Body of pancreas (tissue), 4 donors: ENCODE data around the gene OGN. TPM values are rescaled to one million over a fixed set of nuclear protein-coding genes. Genes with fewer than 3 reads are reported as not detected.

ENCODE experiments used
- ATAC-seq: fragments of 150-250 bp; one replicate; pipeline ENCODE4 v1.9.1; 2016
- DNase-seq, 4 donors: peaks; one replicate each; pipeline ENCODE4 v3.0.0-alpha.2; 2019
- H3K27ac ChIP-seq, 4 donors: fragments of 200-600 bp; sonication (generic); 1 replicate in 3 of 4; 2 replicates in 1 of 4; pipeline versions ENCODE4 v1.5.1 to v1.6.1; 2016 to 2019; ENCODE audit warnings: mild to moderate bottlenecking in 1 of 4, mixed read lengths in 1 of 4, moderate library complexity in 1 of 4
- H3K27me3 ChIP-seq, 2 donors: fragments of 200-600 bp; sonication (generic); one replicate each; pipeline ENCODE4 v1.6.0; 2016; ENCODE audit warnings: mild to moderate bottlenecking in 1 of 2
- H3K36me3 ChIP-seq, 2 donors: fragments of 200-600 bp; sonication (generic); replicated peaks in 1 of 2; 2 replicates each; pipeline ENCODE4 v1.5.1; 2016; ENCODE audit warnings: low read depth in 2 of 2; ENCODE audit not compliant: insufficient read depth in 1 of 2
- H3K4me1 ChIP-seq: fragments of 200-600 bp; sonication (generic); one replicate; pipeline ENCODE4 v1.6.0; 2016
- H3K4me3 ChIP-seq, 2 donors: fragments of 200-600 bp; sonication (generic); 1 replicate in 1 of 2; 2 replicates in 1 of 2; pipeline ENCODE4 v1.5.1; 2016 to 2019
- H3K9me3 ChIP-seq, 3 donors: fragments of 200-600 bp; sonication (generic); 1 replicate in 2 of 3; 2 replicates in 1 of 3; pipeline ENCODE4 v1.5.1; 2016
- POLR2A ChIP-seq, 3 donors: fragments of 450-650 bp; IDR thresholded peaks; one replicate each; pipeline ENCODE4 v1.6.1; 2016; ENCODE audit warnings: antibody characterized with exemption in 3 of 3, mild to moderate bottlenecking in 2 of 3
- WGBS, 2 donors: methylation state at CpG; one replicate each; pipeline ENCODE4 v1.1.5; 2017; 5-methylcytosine and 5-hydroxymethylcytosine counted together
- intact Hi-C: fragments of 100-400 bp; cut with DNase I; formaldehyde crosslinking; loops from one replicate; pipeline ENCODE4 v1.15.1; 2023
- total RNA-seq, 2 donors: library from RNA; depleted of rRNA; stranded (reverse); fragments of >200 nt; gene quantifications; one replicate each; pipeline ENCODE4 v1.1.0, GENCODE V29; 2016
- TF ChIP-seq, protein P1 (sequence below), 7 experiments: fragments of 450-650 bp in 4 of 7; fragments of 200-600 bp in 3 of 7; sonication (generic) in 3 of 7; IDR thresholded peaks; one replicate each; pipeline ENCODE4 v1.5.1; 2016 to 2019; ENCODE audit warnings: antibody characterized with exemption in 7 of 7

Gene OGN
- total RNA-seq, 2 donors from 2014 or later, result 2.6 to 4.4 TPM

DNA sequence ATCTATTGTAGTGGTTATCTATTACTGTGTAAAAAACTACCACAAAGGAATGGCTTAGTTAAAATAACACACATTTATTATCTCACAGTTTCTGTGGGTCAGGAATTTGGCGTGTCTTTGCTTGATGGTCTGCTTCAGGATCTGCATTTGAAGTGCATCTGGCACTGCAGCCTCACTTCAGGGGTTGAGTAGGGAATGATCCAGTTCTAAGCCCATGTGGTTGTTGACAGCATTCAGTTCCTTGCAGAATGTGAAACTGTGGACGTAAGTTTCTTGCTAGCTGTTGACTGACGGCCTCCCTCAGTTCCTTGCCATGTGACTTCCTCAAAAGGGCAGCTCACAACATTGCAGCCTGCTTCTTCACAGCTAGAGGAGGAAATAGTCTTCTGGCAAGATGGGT is 2.1 kb upstream of the OGN start:
- TF ChIP-seq POLR2A (IDR thresholded peaks at IDR 0.05), result no peak
- TF ChIP-seq, protein P1, sequence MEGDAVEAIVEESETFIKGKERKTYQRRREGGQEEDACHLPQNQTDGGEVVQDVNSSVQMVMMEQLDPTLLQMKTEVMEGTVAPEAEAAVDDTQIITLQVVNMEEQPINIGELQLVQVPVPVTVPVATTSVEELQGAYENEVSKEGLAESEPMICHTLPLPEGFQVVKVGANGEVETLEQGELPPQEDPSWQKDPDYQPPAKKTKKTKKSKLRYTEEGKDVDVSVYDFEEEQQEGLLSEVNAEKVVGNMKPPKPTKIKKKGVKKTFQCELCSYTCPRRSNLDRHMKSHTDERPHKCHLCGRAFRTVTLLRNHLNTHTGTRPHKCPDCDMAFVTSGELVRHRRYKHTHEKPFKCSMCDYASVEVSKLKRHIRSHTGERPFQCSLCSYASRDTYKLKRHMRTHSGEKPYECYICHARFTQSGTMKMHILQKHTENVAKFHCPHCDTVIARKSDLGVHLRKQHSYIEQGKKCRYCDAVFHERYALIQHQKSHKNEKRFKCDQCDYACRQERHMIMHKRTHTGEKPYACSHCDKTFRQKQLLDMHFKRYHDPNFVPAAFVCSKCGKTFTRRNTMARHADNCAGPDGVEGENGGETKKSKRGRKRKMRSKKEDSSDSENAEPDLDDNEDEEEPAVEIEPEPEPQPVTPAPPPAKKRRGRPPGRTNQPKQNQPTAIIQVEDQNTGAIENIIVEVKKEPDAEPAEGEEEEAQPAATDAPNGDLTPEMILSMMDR (IDR thresholded peaks at IDR 0.05), result no peak
- no peaks in the 10 kb centered on the region for H3K36me3 ChIP-seq
- no peaks in the 10 kb centered on the region for H3K27me3 ChIP-seq
- H3K27ac ChIP-seq, result no peak overlapping the region
- DNase-seq (peak in 2 of 4 donors; percentile 7 to 42), ATAC-seq (no peak)
- WGBS, 2 donors, result 65 to 84% methylated on average over 3 of the region's 3 CpGs
- no peaks in the 10 kb centered on the region for H3K4me1 ChIP-seq
- H3K4me3 ChIP-seq, result no peak overlapping the region
- intact Hi-C loops, result no loop called here
- H3K9me3 ChIP-seq, result no peaks in the 10 kb centered on the region

DNA sequence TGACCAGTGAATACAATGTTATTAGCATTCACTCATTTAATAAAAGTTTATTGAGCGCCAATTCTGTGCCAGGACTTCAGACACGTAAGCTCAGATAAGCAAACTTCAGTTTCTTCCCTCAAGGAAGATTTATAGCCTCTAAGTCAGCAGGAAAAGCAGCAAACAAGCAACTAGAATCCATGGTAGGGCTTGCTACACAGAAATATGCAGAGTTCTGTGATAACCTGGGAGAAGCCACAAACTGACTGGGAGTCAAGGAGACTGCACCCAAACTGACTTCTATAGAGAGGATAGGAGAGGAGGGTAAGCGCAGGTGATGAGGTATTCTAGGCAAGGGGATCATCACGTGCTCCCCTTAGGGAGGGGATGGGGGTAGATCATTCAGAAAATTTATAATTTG is 1.4 kb upstream of the OGN start:
- Histone ChIP-seq H3K27ac (no peak overlapping the region), H3K27me3 (no peaks in the 10 kb centered on the region), H3K4me3 (no peak overlapping the region), H3K36me3 (no peaks in the 10 kb centered on the region), H3K9me3 (no peaks in the 10 kb centered on the region), H3K4me1 (no peaks in the 10 kb centered on the region)
- no peak for TF ChIP-seq POLR2A (IDR thresholded peaks at IDR 0.05)
- TF ChIP-seq, protein P1 (IDR thresholded peaks at IDR 0.05), result no peak
- 77% methylated on average over 4 of the region's 4 CpGs for WGBS, 2 donors
- DNase-seq (no peak), ATAC-seq (no peak)
- intact Hi-C loops, result no loop called here

DNA sequence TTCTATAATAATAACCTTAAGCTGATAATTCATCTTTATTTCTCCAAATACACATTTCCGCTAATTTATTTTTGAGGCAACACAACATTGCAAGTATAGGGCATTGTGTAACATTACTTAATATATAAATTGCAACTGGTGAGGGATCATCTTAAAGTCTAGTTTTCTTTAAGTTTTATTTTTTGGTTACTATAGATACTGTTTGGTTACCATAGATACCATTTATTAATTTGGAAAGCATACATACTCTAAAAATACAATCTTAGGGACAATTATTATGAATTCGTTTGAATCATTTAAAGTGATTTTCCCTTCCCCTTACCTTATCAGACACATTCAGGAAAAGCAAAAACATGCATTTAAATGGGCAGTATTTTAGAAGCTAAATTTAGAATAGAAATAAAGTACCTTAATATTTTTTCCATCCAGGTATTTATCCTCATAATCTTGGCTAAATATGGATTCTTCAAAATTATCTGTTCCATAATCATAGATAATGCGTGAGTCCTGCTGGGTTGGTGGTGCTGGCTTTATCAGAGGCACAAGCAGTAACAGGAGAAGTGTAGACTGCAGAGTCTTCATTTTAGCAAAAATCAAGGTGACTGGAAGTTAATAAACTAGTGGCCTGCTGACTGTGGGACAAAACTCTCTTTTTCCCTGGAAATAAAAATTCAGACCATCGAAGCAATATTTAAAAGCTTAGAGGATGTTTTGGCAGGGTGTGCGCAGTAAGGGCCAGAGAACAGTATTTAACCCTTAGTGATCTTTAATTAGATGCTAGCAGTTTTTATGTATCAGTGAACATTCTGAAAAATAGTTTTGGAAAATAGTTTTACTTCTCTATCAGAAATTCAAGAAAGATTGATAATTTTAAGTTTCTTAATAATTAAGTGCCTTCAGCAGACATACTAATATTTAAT is 1.3 kb downstream of the OGN start:
- Histone ChIP-seq H3K4me1 (no peaks in the 10 kb centered on the region), H3K4me3 (no peak overlapping the region), H3K27me3 (no peaks in the 10 kb centered on the region), H3K27ac (no peak overlapping the region), H3K36me3 (no peaks in the 10 kb centered on the region), H3K9me3 (no peaks in the 10 kb centered on the region)
- DNase-seq (no peak), ATAC-seq (no peak)
- 65 to 66% methylated on average over 5 of the region's 5 CpGs for WGBS, 2 donors
- no peak for TF ChIP-seq POLR2A (IDR thresholded peaks at IDR 0.05)
- TF ChIP-seq, protein P1 (IDR thresholded peaks at IDR 0.05), result no peak
- intact Hi-C loops, result no loop called here

DNA sequence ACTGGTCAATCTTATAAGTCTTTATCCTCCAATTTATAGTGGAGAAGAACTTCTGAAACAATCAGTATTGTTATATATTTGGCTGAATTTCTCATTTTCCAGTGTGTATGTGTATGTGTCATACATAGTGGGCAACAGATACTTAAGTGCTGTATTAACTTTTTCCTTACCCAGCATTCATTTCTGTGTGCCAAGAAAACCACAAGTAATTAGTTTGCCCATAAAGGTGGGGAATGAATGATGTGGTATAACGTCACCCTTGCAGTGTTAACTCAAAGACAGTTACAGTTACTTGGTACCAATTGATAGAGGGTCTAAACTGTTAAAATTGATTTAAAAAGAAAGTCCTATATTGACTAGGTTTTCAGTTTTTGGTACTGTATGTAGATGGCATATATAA is 2.0 kb downstream of the OGN start:
- intact Hi-C loops, result no loop called here
- TF ChIP-seq, protein P1 (IDR thresholded peaks at IDR 0.05), result no peak
- no peak for TF ChIP-seq POLR2A (IDR thresholded peaks at IDR 0.05)
- Histone ChIP-seq H3K36me3 (no peaks in the 10 kb centered on the region), H3K4me1 (no peaks in the 10 kb centered on the region), H3K4me3 (no peak overlapping the region), H3K27ac (no peak overlapping the region), H3K9me3 (no peaks in the 10 kb centered on the region), H3K27me3 (no peaks in the 10 kb centered on the region)
- ATAC-seq (no peak), DNase-seq (no peak)
- WGBS, 2 donors, result 78 to 96% methylated on average over 1 of the region's 1 CpG

DNA sequence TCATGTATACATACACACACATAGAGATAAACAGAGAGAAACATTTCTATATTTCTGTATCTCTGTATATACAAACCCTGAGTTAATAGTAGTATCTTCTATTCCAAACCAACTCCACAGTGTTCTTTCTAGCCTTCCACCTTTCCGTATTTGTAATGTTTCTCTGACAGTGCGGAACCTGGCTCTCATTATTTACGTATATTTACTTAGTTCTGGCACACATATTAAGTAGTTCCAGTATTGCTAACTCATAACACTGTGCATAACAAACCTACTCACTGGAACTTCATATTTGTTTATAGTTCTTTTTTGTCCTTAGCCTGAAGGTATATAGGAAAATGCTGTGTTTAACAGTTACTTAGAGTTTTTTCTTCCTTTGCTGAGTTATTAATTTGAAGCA is 6.5 kb downstream of the OGN start:
- TF ChIP-seq, protein P1 (IDR thresholded peaks at IDR 0.05), result no peak
- no peak for TF ChIP-seq POLR2A (IDR thresholded peaks at IDR 0.05)
- no peak overlapping the region for H3K27ac ChIP-seq
- no peak for ATAC-seq
- H3K9me3 ChIP-seq, result no peaks in the 10 kb centered on the region
- H3K4me1 ChIP-seq, result peaks cover 5% of the 10 kb centered on the region
- WGBS, 2 donors, result 88 to 94% methylated on average over 3 of the region's 3 CpGs
- intact Hi-C loops, result no loop called here
- no peaks in the 10 kb centered on the region for H3K27me3 ChIP-seq
- no peak for DNase-seq
- no peak overlapping the region for H3K4me3 ChIP-seq
- H3K36me3 ChIP-seq, result no peaks in the 10 kb centered on the region
